ENCODE measurements around the gene ARID3A.

GRCh38 chr19:929891-930258 lies 4.0 kb downstream of the ARID3A start:
- TF ChIP-seq CTCF (conservative IDR thresholded peaks at IDR 0.05) (no peak), ZFX (IDR thresholded peaks at IDR 0.05) (no peak)
